Panc1 (cell line): ENCODE measurements around the gene ZFYVE26. TPM values are rescaled to one million over a fixed set of nuclear protein-coding genes. Genes with fewer than 3 reads are reported as not detected.

Experiments used
- ATAC-seq: fragments of 200-7000 bp; cut with Tn5 transposase; 2 replicates; pipeline ENCODE4 v1.9.1; 2020; ENCODE audit warnings: mild to moderate bottlenecking, moderate library complexity
- BruUV-seq: library from RNA; stranded (reverse); fragments of 400-500 nt; replicated peaks from 2 replicates; lab custom pipeline; 2021; lab: Mats Ljungman, UMichigan
- CTCF ChIA-PET: fragments of 300-600 bp; sonication (Branson Sonifier 250); formaldehyde crosslinking; loops from one replicate; lab custom pipeline; 2022; ENCODE audit warnings: antibody characterized with exemption; lab: Charles Lee
- POLR2A ChIA-PET: fragments of 300-600 bp; sonication (Branson Sonifier 250); formaldehyde crosslinking; loops from one replicate; lab custom pipeline; 2022; ENCODE audit warnings: antibody characterized with exemption; lab: Charles Lee
- DNase-seq: peaks from one replicate; pipeline ENCODE4 v3.0.0-alpha.2; 2010; ENCODE audit warnings: low read depth, low spot score
- H3K27ac ChIP-seq: 2 replicates; pipeline ENCODE4 v1.5.1; 2011; ENCODE audit warnings: mild to moderate bottlenecking, low read length, inconsistent platforms
- H3K27me3 ChIP-seq: fragments of 200-500 bp; sonication (Bioruptor generic); 2 replicates; pipeline ENCODE4 v1.6.0; 2014; ENCODE audit warnings: low read length, inconsistent platforms; ENCODE audit not compliant: control insufficient read depth, insufficient read depth
- H3K36me3 ChIP-seq: fragments of 200-500 bp; sonication (Bioruptor generic); 2 replicates; pipeline ENCODE4 v1.5.1; 2014; ENCODE audit warnings: inconsistent platforms, mild to moderate bottlenecking, low read length, moderate library complexity; ENCODE audit not compliant: control insufficient read depth, insufficient read depth
- H3K4me1 ChIP-seq: 2 replicates; pipeline ENCODE4 v1.5.1; 2011; ENCODE audit warnings: inconsistent platforms, mild to moderate bottlenecking, low read length, moderate library complexity; ENCODE audit not compliant: control insufficient read depth, insufficient read depth
- H3K4me3 ChIP-seq, 2 experiments: 2 replicates each; pipeline ENCODE4 v1.5.1; 2011 to 2012; ENCODE audit warnings: low read depth in 2 of 2, low read length in 2 of 2, mild to moderate bottlenecking in 2 of 2, inconsistent platforms in 1 of 2, moderate library complexity in 1 of 2
- H3K9me3 ChIP-seq: fragments of 200-500 bp; sonication (Bioruptor generic); 2 replicates; pipeline ENCODE4 v1.5.1; 2014; ENCODE audit warnings: low read depth, mild to moderate bottlenecking, inconsistent platforms, low read length, moderate library complexity; ENCODE audit not compliant: control insufficient read depth, insufficient read depth
- CTCF ChIP-seq: fragments of 450-650 bp; IDR thresholded peaks from 2 replicates; pipeline ENCODE4 v1.5.1; 2017; ENCODE audit warnings: mild to moderate bottlenecking
- POLR2AphosphoS5 ChIP-seq: IDR thresholded peaks from 2 replicates; pipeline ENCODE4 v1.6.1; 2012; ENCODE audit warnings: mild to moderate bottlenecking, low read depth, low read length, moderate library complexity
- REST ChIP-seq, 2 experiments: IDR thresholded peaks; 2 replicates each; pipeline ENCODE4 v1.6.1; 2011 to 2012; ENCODE audit warnings: low read depth in 2 of 2, control low read depth in 1 of 2, low read length in 1 of 2, mild to moderate bottlenecking in 1 of 2, moderate library complexity in 1 of 2; ENCODE audit not compliant: insufficient read depth in 1 of 2
- SIN3A ChIP-seq: IDR thresholded peaks from 2 replicates; pipeline ENCODE4 v1.6.1; 2012; ENCODE audit warnings: low read depth, mild to moderate bottlenecking, low read length, moderate library complexity, borderline replicate concordance; ENCODE audit not compliant: insufficient read depth
- TCF7L2 ChIP-seq: IDR thresholded peaks from 2 replicates; pipeline ENCODE4 v1.6.1; 2011; ENCODE audit warnings: mild to moderate bottlenecking, low read depth, low read length, inconsistent platforms
- in situ Hi-C: cut with HindIII; loops from 2 replicates; pipeline ENCODE4 v1.10.0; 2016; ENCODE audit warnings: low sequenced_read_pairs, low pct_unique_long_range_greater_than_20kb
- intact Hi-C: fragments of 100-400 bp; cut with micrococcal nuclease; formaldehyde crosslinking; loops from one replicate; pipeline ENCODE4 v1.10.0; 2022; ENCODE audit not compliant: unreplicated experiment
- total RNA-seq: library from RNA; stranded (reverse); gene quantifications from one replicate; pipeline ENCODE4 v1.2.1, GENCODE V29; 2021; ENCODE audit not compliant: unreplicated experiment

Gene ZFYVE26
- total RNA-seq, 1 experiment from 2014 or later = 17.3 TPM

GRCh38 chr14:67735336-67736147 lies 80.8 kb downstream of the ZFYVE26 start:
- in situ Hi-C loops (no loop called here), intact Hi-C loops (no loop called here)
- DNase-seq = no peak
- Histone ChIP-seq H3K4me3 (no peak overlapping the region), H3K27me3 (no peaks in the 10 kb centered on the region), H3K27ac (no peak overlapping the region), H3K4me1 (no peaks in the 10 kb centered on the region), H3K36me3 (no peaks in the 10 kb centered on the region), H3K9me3 (no peaks in the 10 kb centered on the region)
- no peak for ATAC-seq
- POLR2A ChIA-PET = no interaction called here
- BruUV-seq = no TSS peak
- no peak for TF ChIP-seq CTCF
- no peak for TF ChIP-seq POLR2AphosphoS5
- TF ChIP-seq TCF7L2 = no peak
- no peak for TF ChIP-seq SIN3A
- CTCF ChIA-PET = no interaction called here

- ChIA-PET POLR2A (no interaction called here), CTCF (interaction anchor here (0.5 kb wide), 1 partner anchor 21 kb away, joined by 3 read pairs; no protein-coding TSS in a partner anchor)
- no peaks in the 10 kb centered on the region for H3K9me3 ChIP-seq
- in situ Hi-C loops = no loop called here
- no peak overlapping the region for H3K27ac ChIP-seq
- H3K4me3 ChIP-seq = no peak overlapping the region
- TF ChIP-seq CTCF (no peak), TCF7L2 (no peak), POLR2AphosphoS5 (no peak), REST (IDR thresholded peaks at IDR 0.05; ENCODE audit: insufficient read depth in 1 of 2, low read depth in 2 of 2, low read length in 1 of 2) (no peak), SIN3A (no peak)
- no peak for ATAC-seq
- H3K27me3 ChIP-seq = no peaks in the 10 kb centered on the region
- no peak for DNase-seq
- intact Hi-C loops = no loop called here
- no peaks in the 10 kb centered on the region for H3K4me1 ChIP-seq
- no peaks in the 10 kb centered on the region for H3K36me3 ChIP-seq
- no TSS peak for BruUV-seq
These were observed 81.7 kb downstream of the ZFYVE26 start for GRCh38 chr14:67734675-67735074.
